HepG2 (cell line): ENCODE data around the gene SLIT3. TPM values are rescaled to one million over a fixed set of nuclear protein-coding genes. Genes with fewer than 3 reads are reported as not detected.

ENCODE experiments used
- ATAC-seq: fragments of 200-7000 bp; cut with Tn5 transposase; 3 replicates; pipeline ENCODE4 v1.9.1; 2020; ENCODE audit warnings: mild to moderate bottlenecking, moderate library complexity
- BruUV-seq: library from RNA; stranded (reverse); fragments of 400-500 nt; replicated peaks from 2 replicates; lab custom pipeline; 2021; lab: Mats Ljungman, UMichigan
- CTCF ChIA-PET: fragments of 300-600 bp; formaldehyde crosslinking; extraction: SDS; loops from one replicate; lab custom pipeline; 2021; ENCODE audit warnings: low total read pairs, inconsistent platforms, low intra/inter-chr PET ratio; lab: Yijun Ruan, JAX
- POLR2A ChIA-PET: fragments of 350-600 bp; sonication (Branson Sonifier 250); formaldehyde crosslinking; loops from one replicate; lab custom pipeline; 2020; ENCODE audit warnings: antibody characterized with exemption, inconsistent platforms; lab: Yijun Ruan, JAX
- DNase-seq: peaks from one replicate; pipeline ENCODE4 v3.0.0-alpha.2; 2015; ENCODE audit warnings: low spot score
- FAIRE-seq: peaks from 3 replicates; lab custom pipeline; 2011; peaks lifted over from hg19 to GRCh38; lab: Jason Lieb, UNC
- H2AFZ ChIP-seq: one replicate; pipeline ENCODE4 v1.6.1; 2011; ENCODE audit warnings: low read length, inconsistent platforms
- H3K27ac ChIP-seq: fragments of 300-600 bp; 3 replicates; pipeline ENCODE4 v1.8.0; 2011; ENCODE audit warnings: mixed run types, mild to moderate bottlenecking, mixed read lengths, low read length, inconsistent platforms; ENCODE audit not compliant: insufficient read depth; ENCODE audit errors: extremely low read length
- H3K27me3 ChIP-seq, 2 experiments: fragments of 200-600 bp in 1 of 2; 2 replicates in 1 of 2; 3 replicates in 1 of 2; pipeline versions ENCODE4 v1.6.0 to v1.8.0; 2011; ENCODE audit warnings: low read length in 2 of 2, mild to moderate bottlenecking in 2 of 2, moderate library complexity in 2 of 2, inconsistent platforms in 1 of 2; ENCODE audit not compliant: insufficient read depth in 2 of 2, control insufficient read depth in 1 of 2
- H3K36me3 ChIP-seq, 2 experiments: fragments of 200-600 bp in 1 of 2; replicated peaks in 1 of 2; 2 replicates in 1 of 2; 3 replicates in 1 of 2; pipeline versions ENCODE4 v1.5.1 to v1.8.0; 2011; ENCODE audit warnings: low read length in 2 of 2, inconsistent platforms in 1 of 2; ENCODE audit not compliant: insufficient read depth in 2 of 2, control insufficient read depth in 1 of 2
- H3K4me1 ChIP-seq: 2 replicates; pipeline ENCODE4 v1.5.1; 2012; ENCODE audit warnings: low read length, inconsistent platforms; ENCODE audit not compliant: insufficient read depth
- H3K4me2 ChIP-seq: 2 replicates; pipeline ENCODE4 v1.6.0; 2011; ENCODE audit warnings: low read depth, low read length, inconsistent platforms
- H3K4me3 ChIP-seq, 3 experiments: fragments of 200-600 bp in 1 of 3; sonication (generic), shearing (Covaris generic) in 1 of 3; replicated peaks in 1 of 3; 2 replicates each; pipeline ENCODE4 v1.5.1; 2011 to 2016; ENCODE audit warnings: low read length in 3 of 3, inconsistent platforms in 2 of 3, low read depth in 2 of 3, mild to moderate bottlenecking in 2 of 3, control low read depth in 1 of 3, mixed read lengths in 1 of 3; ENCODE audit not compliant: insufficient read depth in 1 of 3
- H3K79me2 ChIP-seq: one replicate; pipeline ENCODE4 v1.6.1; 2011; ENCODE audit warnings: low read length, inconsistent platforms; ENCODE audit not compliant: insufficient read depth
- H3K9ac ChIP-seq: 2 replicates; pipeline ENCODE4 v1.6.0; 2011; ENCODE audit warnings: mild to moderate bottlenecking, low read depth, low read length, inconsistent platforms; ENCODE audit not compliant: insufficient read depth
- H3K9me3 ChIP-seq: 2 replicates; pipeline ENCODE4 v1.5.1; 2012; ENCODE audit warnings: mild to moderate bottlenecking, low read length
- H4K20me1 ChIP-seq: 2 replicates; pipeline ENCODE4 v1.6.0; 2011; ENCODE audit warnings: inconsistent platforms, mild to moderate bottlenecking, low read length, moderate library complexity; ENCODE audit not compliant: insufficient read depth
- ATF1 ChIP-seq: IDR thresholded peaks from 2 replicates; pipeline ENCODE4 v1.6.1; 2016; ENCODE audit warnings: mild to moderate bottlenecking, control low read depth
- CCDC6 ChIP-seq: sonication (generic); formaldehyde crosslinking; IDR thresholded peaks from 2 replicates; pipeline ENCODE4 v1.8.1; 2022; ENCODE audit warnings: mild to moderate bottlenecking, missing genetic modification reagents, moderate library complexity
- CHD2 ChIP-seq: IDR thresholded peaks from 2 replicates; pipeline ENCODE4 v1.6.1; 2011; ENCODE audit warnings: low read depth, low read length, improper control_type of control experiment
- IRX3 ChIP-seq: sonication (generic); formaldehyde crosslinking; IDR thresholded peaks from 2 replicates; pipeline ENCODE4 v1.8.1; 2023; ENCODE audit warnings: mild to moderate bottlenecking, low read depth, missing genetic modification reagents, borderline replicate concordance
- JUN ChIP-seq: sonication (generic); formaldehyde crosslinking; IDR thresholded peaks from 2 replicates; pipeline ENCODE4 v1.4.0; 2020; ENCODE audit warnings: mild to moderate bottlenecking, missing genetic modification reagents
- MED8 ChIP-seq: sonication (generic); formaldehyde crosslinking; IDR thresholded peaks from 2 replicates; pipeline ENCODE4 v1.8.1; 2023; ENCODE audit warnings: mild to moderate bottlenecking, missing genetic modification reagents; ENCODE audit not compliant: insufficient replicate concordance
- PRPF4 ChIP-seq: fragments of 200-400 bp; formaldehyde crosslinking; IDR thresholded peaks from 2 replicates; pipeline ENCODE4 v1.6.1; 2016; ENCODE audit warnings: low read length, low read depth; ENCODE audit not compliant: poor library complexity, severe bottlenecking
- RFX3 ChIP-seq: IDR thresholded peaks from 2 replicates; pipeline ENCODE4 v1.6.1; 2016; ENCODE audit warnings: missing biosample characterization, missing genetic modification reagents
- SIN3A ChIP-seq: IDR thresholded peaks from 2 replicates; pipeline ENCODE4 v1.6.1; 2011; ENCODE audit warnings: low read depth, mild to moderate bottlenecking, control low read depth, low read length, borderline replicate concordance
- SMYD3 ChIP-seq: sonication (generic); formaldehyde crosslinking; IDR thresholded peaks from 2 replicates; pipeline ENCODE4 v1.8.1; 2023; ENCODE audit warnings: mild to moderate bottlenecking, missing genetic modification reagents
- SRSF1 ChIP-seq: fragments of 200-400 bp; formaldehyde crosslinking; optimal IDR thresholded peaks from 2 replicates; pipeline ENCODE3; 2017; ENCODE audit warnings: mild to moderate bottlenecking, low read depth, low read length, moderate library complexity
- TP53 ChIP-seq: sonication (generic); formaldehyde crosslinking; conservative IDR thresholded peaks from 2 replicates; pipeline ENCODE4 v1.4.0; 2020; ENCODE audit warnings: missing genetic modification reagents
- ZNF460 ChIP-seq: sonication (generic); formaldehyde crosslinking; IDR thresholded peaks from 2 replicates; pipeline ENCODE4 v1.5.1; 2020; ENCODE audit warnings: missing genetic modification reagents, mild to moderate bottlenecking, borderline replicate concordance
- ZNF619 ChIP-seq: sonication (generic); formaldehyde crosslinking; IDR thresholded peaks from 2 replicates; pipeline ENCODE4 v1.4.0; 2020; ENCODE audit warnings: mild to moderate bottlenecking, missing genetic modification reagents
- WGBS: methylation state at CpG from one replicate; pipeline ENCODE4 v1.1.6; 2017; ENCODE audit warnings: low lambda C conversion rate; 5-methylcytosine and 5-hydroxymethylcytosine counted together
- in situ Hi-C: cut with HindIII; loops from 2 replicates; pipeline ENCODE4 v1.10.0; 2017; ENCODE audit warnings: low pct_unique_long_range_greater_than_20kb; ENCODE audit not compliant: extremely low pct_ligation_motif_present
- intact Hi-C: fragments of 100-400 bp; cut with micrococcal nuclease; formaldehyde crosslinking; loops from one replicate; pipeline ENCODE4 v1.10.0; 2022; ENCODE audit not compliant: unreplicated experiment
- polyA plus RNA-seq, 8 experiments: library from polyadenylated mRNA; depleted of rRNA in 3 of 8; stranded (reverse) in 7 of 8; unstranded in 1 of 8; fragments of >200 nt; fragmentation: Illumina TruSeq in 4 of 8; extraction: Trizol in 4 of 8; gene quantifications; 2 replicates each; pipeline versions ENCODE4 v1.2.1 to v1.2.3, GENCODE V29; 2011 to 2016; ENCODE audit warnings: low read depth in 4 of 8, missing spikeins in 1 of 8, mixed read lengths in 1 of 8; ENCODE audit not compliant: insufficient read depth in 1 of 8
- total RNA-seq, 5 experiments: library from RNA; depleted of rRNA; stranded (reverse); fragments of >200 nt; fragmentation: Illumina TruSeq; extraction: Trizol; gene quantifications; 2 replicates each; pipeline ENCODE4 v1.2.3, GENCODE V29; 2016; ENCODE audit warnings: low read depth in 1 of 5

The SLIT3 gene
- total and polyA plus RNA-seq, 2 of the 13 experiments (the other 11 are each of a cell fraction or from before 2014, with no cell fraction given), result not detected

DNA sequence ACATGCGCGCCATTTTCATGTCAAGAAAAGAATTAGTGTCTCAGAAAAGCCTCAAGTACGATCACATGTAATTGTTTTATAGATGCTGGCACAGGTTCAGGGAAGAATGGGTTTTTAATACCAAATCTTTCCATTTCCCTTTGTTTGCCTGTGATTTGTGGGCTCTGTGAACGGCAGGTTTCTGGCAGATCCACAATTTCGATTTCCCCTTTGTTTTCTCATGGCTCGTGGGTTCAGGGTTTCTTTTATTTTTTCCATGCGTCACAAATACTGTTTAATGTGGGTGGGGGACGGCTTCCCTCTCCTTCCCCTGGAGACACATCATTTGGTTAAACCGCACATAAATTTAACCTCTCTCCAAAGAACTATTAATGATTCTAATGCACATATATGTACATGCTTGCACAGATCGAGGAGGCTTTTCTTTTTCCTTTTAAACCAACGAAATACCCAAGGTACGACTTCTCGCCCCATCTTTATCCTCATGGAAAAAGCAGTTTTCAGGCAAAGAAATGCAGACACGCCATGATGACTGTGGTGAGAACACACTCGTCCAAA is 195.9 kb downstream of the SLIT3 start:
- no peak for FAIRE-seq
- Histone ChIP-seq H3K4me3 (no peak overlapping the region), H3K4me1 (no peaks in the 10 kb centered on the region), H3K27me3 (no peaks in the 10 kb centered on the region; a peak in 1 of 5 replicates), H3K4me2 (no peak overlapping the region), H3K27ac (no peak overlapping the region), H2AFZ (no peak overlapping the region), H3K36me3 (no peaks in the 10 kb centered on the region), H3K79me2 (no peaks in the 10 kb centered on the region), H4K20me1 (no peaks in the 10 kb centered on the region), H3K9ac (no peak overlapping the region), H3K9me3 (no peaks in the 10 kb centered on the region)
- POLR2A ChIA-PET, result no interaction called here
- ATAC-seq, result no peak
- BruUV-seq, result no TSS peak
- TF ChIP-seq TP53 (CRISPR knock-in tag) (no peak), ATF1 (CRISPR knock-in tag) (no peak)
- DNase-seq, result no peak
- WGBS, result 14% methylated on average over 15 of the region's 15 CpGs
- in situ Hi-C loops (no loop called here), intact Hi-C loops (no loop called here)
- CTCF ChIA-PET, result no interaction called here

DNA sequence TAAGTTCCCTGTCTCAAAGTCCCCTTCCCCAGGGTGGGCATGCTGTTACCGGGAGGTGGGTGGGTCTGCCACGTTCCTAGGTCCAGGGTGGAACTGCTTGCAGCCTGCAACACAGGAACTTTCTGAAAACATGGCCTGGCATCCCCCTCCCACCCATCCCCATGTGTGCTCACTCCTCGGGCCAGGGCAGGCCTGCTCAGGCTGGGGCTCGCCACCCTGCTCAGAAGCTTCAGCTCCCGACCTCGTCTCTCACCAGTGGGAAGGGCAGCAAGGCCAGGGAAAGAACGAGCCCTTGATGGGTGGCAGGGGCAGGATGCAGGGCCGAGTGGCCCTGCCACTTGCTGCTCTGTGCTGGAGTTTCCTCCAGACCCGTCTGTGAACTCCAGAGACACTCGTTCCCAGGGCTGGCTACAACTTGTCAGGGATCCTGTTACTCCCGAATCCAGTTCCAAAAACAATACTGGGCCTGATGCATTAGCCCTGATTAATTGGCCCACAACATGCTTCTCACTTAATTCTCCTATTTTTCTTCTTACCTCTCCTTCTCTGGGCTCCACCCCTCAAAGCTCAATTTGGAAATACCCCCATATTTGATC is 197.3 kb downstream of the SLIT3 start:
- ChIA-PET CTCF (no interaction called here), POLR2A (no interaction called here)
- Histone ChIP-seq H3K36me3 (no peaks in the 10 kb centered on the region), H2AFZ (no peak overlapping the region), H3K27me3 (peaks cover 0 to 1% of the 10 kb centered on the region in 2 experiments; a peak in 1 of 5 replicates), H4K20me1 (no peaks in the 10 kb centered on the region), H3K9ac (no peak overlapping the region), H3K4me3 (no peak overlapping the region), H3K27ac (no peak overlapping the region), H3K4me1 (no peaks in the 10 kb centered on the region), H3K79me2 (no peaks in the 10 kb centered on the region), H3K4me2 (no peak overlapping the region), H3K9me3 (no peaks in the 10 kb centered on the region)
- intact Hi-C loops, result no loop called here
- TF ChIP-seq CCDC6 (CRISPR knock-in tag) (no peak), PRPF4 (no peak), ZNF460 (CRISPR knock-in tag) (no peak), MED8 (CRISPR knock-in tag) (no peak), RFX3 (CRISPR knock-in tag) (no peak), SRSF1 (no peak), IRX3 (CRISPR knock-in tag) (no peak), SMYD3 (CRISPR knock-in tag) (no peak), SIN3A (no peak), JUN (CRISPR knock-in tag) (no peak), CHD2 (no peak), ZNF619 (CRISPR knock-in tag) (no peak)
- 6% methylated on average over 6 of the region's 11 CpGs for WGBS
- ATAC-seq, result no peak
- no peak for FAIRE-seq
- no TSS peak for BruUV-seq
- in situ Hi-C loops, result no loop called here
- no peak for DNase-seq
